ENCODE results near the gene TTLL4.

The TTLL4 gene

DNA sequence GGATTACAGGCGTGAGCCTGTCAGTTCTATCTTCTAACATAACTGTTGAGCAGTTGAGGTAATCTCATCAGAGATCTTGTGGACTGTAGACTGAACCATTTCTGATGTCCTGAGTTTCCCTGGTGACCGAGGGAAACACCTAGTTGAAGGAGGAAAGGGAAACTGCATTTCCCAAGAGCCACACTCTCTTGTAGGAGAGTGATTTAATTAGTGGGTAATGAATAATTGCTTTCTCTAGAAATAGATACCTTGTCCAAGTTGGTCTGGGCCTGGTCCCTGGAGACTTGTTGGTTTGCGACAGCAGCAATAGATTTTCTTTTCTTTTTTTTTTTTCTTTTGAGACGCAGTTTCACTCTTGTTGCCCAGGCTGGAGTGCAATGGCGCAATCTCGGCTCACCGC lies 7.4 kb downstream of the TTLL4 start:
- no peak for DNase-seq

DNA sequence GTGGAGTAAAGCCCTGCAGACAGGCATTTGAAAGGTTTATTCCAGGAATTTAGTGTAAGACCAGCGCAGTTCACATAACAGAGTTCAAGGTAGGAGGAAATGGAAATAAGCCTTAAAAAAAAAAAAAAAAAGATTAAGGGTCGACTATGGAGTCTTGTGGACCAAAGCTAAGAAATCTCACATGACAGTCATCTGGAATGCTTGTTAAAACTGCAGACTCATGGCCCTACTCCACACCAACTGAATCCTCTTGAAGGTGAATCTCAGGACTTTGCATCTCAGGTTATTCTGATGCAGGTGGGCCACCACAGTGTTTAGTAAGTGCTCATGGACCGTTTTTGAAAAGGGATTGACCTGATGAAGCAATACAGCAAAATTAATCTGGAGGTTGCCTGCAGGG lies 8.8 kb downstream of the TTLL4 start:
- no peak for DNase-seq

DNA sequence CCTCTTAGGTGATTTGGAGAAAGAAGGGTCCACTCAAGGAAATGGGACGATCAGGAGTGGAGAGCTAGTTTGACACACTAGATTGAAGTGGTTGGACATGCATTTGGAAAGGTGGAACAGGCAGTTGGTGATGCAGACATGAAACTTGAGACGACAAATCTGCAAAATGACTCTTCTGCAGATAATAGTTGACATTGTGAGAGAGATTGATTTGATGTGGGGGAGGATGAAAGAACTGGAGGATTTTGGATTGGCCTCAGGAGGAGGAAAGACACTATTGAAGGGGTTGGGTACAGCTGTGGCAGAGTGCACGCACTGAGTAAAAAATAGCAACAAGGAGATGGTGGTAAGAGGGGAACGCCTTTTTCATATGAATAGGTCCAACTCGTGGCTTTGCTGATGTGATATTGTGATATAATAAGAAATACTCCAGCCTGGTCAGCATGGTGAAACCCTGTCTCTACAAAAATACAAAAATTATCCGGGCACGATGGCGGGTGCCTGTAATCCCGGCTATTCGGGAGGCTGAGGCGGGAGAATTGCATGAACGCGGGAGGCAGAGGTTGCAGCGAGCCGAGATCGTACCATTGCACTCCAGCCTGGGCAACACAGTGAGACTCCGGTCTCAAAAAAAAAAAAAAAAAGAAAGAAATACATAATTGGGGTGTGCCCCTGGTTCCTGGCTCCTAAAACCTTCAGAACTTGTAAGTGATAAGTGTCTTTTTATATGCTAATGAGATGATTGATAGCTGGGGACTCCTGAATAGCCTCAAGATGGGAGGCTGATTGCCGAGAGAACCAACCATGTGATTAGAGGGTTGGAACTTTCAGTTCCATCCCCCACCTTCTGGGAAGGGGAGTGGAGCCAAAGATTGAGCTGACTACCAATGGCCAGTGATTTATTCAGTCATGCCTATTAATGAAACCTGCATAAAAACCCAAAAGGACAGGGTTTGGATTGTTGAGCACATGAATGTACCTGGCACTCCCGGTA lies 9.7 kb downstream of the TTLL4 start:
- no peak for DNase-seq

DNA sequence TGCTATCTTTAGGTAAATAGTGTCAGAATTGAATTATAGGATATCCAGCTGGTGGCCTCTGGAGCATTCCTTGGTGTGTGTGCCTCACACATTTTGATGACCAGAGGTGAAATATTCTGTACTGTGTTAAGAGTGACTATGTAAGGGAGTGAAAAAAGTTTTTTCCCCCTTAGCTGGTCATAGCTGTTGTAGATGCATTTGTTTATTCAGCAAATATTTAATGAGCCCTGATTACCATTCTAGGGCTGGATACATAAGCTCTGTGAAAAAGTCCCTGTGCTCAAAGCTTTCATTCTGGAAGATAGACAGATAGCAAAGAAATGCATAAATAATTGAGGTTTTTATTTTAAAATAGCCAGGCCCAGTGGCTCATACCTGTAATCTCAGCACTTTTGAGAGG lies 10.9 kb downstream of the TTLL4 start:
- no peak for DNase-seq

DNA sequence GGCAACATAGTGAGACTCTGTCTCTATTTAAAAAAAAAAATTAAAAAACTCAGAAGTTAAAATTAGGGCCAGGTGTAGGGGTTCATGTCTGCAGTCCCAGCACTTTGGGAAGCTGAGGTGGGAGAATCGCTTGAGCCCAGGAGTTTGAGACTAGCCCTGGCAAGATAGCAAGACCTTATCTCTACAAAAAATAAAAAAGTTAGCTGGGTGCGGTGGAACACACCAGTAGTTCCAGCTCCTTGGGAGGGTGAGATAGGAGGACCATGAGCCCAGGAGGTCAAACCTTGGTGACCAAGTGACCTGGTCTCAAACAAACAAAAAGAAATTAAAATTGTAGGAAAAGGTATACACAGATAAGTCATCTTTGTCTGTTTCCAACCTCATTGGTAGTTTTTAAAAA lies 11.3 kb downstream of the TTLL4 start:
- no peak for DNase-seq

DNA sequence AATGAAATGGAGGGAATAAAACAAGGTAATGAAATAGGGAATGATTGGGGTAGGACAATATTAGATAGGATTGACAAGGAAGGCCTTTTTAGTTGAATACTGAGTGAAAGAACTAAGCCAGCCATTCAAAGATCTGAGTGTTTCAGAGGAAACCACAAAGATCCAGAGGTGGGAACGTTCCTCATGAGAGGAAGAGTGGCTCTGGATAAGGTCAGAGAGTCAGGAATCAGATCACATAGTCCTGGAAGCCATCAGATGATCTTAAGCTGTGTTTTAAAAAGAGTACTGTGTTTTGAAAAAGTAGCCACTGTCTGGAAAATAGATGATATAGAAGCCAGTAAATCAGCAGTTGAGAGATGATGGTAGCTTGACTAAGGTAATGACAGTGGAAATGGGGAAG lies 11.8 kb downstream of the TTLL4 start:
- no peak for DNase-seq

DNA sequence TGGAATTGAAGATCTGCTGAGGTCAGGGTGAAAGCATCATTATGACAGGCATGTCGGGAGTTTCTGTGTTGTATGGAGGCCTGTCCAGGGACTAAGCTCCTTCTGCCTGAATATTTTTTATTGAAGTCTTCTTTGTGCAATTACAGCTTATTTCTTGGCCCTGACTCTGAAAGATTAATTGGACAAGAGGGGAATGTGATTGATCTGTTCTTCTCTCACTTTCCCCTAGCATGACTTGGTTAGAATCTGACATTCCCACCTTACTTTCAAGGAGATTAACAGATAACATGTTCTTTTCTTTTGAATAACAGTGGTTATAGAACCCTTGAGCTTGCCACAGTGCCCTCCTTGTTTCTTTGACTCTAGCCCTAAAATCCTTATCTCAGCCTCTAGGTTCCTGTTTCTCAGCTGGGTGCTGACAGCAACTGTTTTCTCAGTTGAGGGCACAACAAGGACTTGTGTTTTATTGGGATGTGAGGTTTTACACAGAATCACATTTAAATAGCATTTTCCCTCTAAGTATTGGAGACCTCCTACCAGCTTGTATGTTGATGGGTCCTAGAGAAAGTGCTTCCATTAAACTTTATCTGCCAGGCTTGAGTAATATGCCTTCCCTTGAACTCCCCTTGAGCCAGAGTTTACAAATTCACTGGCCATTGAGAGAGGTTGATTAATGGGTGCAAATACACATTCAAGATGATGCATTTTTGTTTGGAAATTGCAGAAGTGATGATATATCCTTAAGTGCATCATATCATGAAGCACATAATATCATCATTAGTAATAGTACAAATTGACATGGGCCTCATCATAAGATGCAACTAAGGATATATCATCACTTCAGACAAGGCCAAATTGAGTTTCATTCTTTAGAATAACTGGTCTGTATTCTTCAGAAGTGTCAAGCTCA lies 12.5 kb downstream of the TTLL4 start:
- peak; percentile 7 to 39 for DNase-seq

DNA sequence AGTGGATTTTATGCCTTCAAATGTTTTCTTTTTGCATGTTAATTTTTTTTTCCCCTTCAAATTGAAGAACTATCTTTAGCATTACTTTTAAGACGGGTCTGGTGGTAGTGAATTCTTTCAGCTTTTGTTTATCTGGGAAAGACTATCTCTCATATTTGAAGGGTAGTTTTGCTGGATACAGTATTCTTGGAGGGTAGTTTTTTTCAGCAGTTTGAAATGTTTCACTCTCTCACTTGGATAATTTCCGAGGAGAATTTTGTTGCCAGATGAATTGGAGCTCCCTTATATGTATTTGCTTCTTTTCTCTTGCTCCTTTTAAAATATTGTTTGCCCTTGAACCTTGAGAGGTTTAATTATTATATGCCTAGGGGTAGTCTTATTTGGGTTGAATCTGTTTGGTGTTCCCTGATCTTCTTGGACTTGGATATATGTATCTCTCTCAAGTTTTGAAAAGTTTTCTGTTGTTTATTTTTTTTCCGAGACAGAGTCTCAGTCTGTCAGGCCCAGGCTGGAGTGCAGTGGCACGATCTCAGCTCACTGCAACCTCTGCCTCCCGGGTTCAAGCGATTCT lies 15.5 kb downstream of the TTLL4 start:
- peak in 1 of 2 donors; percentile 0 for DNase-seq

DNA sequence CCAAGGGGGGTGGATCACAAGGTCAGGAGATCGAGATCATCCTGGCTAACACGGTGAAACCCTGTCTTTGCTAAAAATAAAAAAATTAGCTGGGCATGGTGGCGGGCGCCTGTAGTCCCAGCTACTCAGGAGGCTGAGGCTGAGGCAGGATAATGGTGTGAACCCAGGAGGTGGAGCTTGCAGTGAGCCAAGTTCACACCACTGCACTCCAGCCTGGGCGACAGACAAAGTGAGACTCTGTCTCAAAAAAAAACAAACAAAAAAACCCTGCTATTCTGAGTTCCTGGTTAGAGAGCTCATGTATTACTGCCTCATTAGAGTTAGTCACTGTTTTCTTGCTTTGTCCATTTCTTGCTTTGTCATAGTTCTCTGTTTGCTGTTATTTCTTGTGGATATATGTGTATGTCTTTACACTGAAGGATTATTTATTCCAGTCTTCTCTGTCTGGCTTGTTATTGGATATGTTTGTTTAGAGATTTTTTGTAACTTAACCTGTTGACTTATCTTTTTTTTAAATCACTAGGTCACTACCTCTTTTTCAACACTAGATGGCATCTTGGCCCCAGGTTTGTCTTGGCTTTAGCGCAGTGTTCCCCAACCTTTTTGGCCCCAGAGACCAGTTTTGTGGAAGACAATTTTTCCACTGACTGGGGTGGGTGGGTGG lies 17.0 kb downstream of the TTLL4 start:
- DNase-seq = peak; percentile 67 to 74

DNA sequence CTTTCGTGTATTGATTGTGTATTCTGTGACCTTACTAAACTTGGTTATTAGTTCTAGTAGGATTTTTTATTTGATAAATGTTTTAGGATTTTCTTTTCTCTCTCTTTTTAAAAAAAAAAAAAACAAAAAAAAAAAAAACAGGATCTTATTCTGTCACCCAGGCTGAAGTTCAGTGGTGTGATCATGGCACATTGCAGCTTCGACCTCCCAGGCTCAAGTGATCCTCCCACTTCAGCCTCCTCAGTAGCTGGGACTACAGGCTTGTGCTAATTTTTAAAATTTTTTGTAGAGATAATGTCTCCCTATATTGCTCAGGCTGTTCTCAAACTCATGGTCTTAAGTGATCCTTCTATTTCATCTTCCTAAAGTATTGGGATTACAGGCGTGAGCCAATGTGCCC lies 19.0 kb downstream of the TTLL4 start:
- peak; percentile 22 to 74 for DNase-seq

DNA sequence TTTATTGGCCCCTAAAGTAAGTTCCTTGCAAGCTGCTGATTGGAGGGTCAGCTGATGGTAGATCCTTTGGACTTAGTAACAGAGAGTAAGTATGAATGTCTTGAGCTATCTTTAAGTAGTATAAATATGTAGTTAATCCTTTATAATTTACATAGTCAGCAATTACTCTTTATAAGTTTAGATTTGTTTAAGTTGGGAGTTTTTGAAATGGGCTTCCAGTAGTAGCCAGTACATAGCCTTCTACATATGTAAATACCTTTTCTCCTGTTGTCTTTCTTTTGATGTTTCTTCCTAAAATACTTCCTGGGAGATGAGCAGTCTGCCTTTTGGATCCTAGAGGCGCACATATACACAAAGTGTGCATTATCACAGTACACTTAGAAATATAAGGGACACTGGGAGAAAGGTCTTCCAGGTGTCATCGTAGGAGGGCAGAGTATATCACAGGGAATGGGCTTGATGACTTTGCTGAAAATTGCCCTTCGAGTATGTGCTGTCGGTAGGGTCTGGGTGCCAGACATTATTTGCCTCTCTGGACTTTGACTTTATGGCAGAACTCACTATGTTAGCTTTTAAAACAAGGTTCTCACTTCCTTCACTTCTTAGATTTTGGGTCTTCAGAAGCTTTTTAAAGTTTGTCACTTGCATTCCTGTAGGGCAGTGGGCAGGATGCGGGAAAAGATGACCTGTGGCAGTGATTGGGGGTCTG lies 21.6 kb downstream of the TTLL4 start:
- DNase-seq = no peak

DNA sequence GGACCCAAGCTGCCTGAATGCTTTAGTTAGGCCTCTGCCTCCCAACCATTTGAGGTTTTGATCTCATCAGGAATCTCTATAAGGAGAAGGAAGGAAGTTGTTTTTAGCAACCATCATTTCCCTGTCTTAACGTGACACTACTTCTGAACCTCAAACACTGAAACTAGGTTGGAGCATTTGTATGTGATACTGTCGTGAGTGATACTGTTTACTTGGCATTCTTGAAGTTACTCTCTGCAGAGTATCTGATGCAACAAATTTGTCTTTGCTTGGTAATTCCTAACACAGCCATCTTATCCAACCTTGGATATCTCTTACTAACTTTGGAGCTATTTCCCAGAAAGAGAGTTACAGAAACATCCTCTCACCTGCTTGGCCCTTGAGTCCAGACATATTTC lies 22.1 kb downstream of the TTLL4 start:
- DNase-seq = peak; percentile 15 to 35

DNA sequence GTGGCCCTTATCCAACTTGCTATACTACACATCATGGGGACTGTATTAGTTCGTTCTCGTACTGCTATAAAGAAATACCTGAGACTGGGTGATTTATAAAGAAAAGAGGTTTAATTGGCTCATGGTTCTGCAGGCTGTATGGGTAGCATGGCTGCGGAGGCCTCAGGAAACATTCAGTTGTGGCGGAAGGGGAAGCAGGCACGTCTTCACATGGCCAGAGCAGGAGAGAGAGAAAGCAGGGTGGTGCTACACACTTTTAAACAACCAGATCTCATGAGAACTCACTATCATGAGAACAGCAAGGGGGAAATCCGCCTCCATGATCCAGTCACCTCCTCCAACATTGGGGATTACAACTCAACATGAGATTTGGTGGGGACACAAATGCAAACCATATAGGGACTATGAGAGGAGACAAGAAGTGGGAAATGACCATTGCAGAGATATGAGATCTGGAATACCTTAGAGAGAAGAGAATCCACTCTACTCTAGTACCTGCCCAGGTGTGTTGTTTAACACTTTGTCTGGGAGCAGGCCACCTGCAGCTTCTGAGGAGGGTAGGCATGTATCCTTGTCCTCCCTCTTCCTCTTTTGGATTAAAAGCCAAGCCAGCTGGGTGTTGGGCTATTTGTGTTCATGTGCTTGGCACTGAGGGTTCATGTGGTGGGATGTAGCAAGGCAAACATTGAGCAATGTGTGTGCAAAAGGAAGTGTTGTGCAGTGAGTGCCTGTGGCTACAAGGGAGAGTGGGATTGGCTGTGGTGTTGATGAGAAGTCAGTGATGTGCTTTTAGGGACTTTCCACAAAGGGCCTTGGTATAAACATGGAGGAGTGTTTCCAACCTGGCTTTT lies 22.8 kb downstream of the TTLL4 start:
- DNase-seq = peak; percentile 98

DNA sequence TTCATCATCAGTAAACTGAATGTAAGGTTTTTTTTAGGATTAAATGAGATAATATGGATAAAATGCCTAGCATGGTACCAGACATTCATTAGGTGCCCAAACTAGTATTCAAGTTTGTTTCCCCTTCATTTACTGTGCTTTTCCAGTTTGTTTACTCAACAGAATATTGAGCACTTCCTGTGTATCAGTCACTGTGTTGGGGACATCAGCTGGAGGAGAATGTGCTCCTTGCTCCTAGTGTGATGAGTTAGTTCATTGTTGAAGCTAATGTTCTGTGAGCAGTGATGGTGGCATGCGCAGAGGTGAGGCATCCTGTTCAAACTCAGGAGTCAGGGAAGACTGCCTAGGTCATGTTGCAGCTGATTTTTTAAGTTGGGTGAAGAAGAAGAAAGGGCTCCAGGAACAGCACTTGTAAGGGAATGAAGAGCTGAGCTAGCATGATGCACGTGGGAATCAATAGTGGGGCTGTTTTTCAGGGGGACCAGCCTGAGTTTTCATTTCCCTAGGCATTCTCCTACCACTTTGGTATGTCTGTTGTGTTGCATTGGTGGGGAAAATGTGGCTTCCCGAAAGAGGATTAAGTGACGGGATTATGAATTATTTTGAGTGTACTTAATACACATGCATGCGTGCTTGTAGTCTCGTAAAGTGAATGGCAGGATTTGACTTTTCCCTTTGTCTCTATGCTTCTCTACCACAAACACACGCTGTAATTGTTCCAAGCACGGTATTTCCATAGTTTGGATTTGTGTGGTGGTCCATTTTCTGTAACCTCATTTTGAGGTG lies 23.7 kb downstream of the TTLL4 start:
- DNase-seq = peak; percentile 21 to 32

DNA sequence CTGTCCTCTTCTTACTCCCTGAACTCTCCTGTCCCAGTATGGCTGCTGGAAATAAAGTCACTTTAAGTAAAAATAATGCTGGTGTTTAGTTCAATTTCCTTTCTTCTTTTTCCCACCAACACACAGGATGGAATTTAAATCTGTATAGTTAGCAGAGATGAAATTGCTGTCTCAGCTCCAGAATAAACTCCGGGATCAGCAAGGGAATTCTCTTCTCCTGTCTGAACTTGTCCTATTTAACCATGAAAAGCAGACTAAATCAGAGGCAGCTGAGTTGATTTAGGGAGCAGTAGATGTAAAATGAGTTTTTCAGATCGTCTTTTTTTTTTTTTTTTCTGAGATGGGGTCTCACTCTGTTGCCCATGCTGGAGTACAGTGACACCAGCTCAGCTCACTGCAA lies 25.9 kb downstream of the TTLL4 start:
- no peak for DNase-seq

DNA sequence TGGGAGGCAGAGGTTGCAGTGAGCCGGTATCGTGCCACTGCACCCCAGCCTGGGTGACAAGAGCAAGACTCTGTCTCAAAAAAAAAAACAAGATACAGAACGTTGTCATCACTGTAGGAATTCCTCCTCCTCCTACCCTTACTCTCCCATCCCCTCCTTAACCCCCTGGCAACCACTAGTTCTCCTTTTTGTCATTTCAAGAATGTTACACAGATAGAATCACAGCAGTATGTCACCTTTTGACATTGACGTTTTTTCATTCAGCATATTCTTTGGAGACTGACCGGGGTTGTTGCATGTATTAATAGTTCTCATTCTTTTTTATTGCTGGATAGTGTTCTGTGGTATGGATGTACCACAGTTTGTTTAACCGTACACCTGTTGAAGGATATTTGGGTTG lies 32.4 kb downstream of the TTLL4 start:
- DNase-seq = peak; percentile 69 to 70

DNA sequence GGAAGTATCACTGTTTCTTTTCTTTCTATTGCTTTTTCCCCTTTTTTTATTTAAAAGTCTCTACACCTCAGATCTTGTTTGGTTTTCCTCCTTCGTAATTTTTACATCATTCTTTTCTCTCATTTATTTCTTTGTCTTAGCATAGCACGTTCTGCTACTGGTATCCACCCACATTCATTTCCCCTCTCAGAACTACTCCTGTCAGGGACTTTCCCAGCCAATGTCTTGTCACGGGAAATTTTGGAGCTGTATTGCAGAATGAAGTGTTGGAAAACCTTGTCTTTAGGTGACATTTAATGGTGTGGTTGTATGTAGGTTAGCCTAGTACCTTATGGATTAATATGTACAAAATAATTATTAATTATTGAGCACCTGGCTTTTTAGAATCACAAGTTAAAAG lies 34.0 kb downstream of the TTLL4 start:
- peak; percentile 64 to 82 for DNase-seq

DNA sequence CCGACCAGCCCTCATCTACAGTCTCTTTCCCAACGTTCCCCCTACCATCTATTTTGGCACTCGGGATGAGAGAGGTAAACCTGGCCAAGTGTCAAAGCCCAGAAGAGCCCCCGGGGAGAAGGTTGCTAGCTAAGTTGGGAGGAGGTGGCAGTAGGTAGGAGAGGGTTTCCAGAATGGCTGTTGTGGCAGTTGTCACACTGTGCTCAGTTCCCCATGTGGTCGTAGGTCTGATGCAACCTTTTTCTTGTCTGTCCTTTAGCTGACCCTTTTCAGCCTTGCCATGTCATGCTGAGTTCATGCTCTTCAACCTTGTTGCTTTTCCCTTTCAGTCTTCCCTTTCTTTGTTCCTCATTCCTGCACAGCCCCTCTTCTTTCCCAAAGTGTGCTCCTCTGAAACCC lies 34.5 kb downstream of the TTLL4 start:
- peak; percentile 93 to 97 for DNase-seq

DNA sequence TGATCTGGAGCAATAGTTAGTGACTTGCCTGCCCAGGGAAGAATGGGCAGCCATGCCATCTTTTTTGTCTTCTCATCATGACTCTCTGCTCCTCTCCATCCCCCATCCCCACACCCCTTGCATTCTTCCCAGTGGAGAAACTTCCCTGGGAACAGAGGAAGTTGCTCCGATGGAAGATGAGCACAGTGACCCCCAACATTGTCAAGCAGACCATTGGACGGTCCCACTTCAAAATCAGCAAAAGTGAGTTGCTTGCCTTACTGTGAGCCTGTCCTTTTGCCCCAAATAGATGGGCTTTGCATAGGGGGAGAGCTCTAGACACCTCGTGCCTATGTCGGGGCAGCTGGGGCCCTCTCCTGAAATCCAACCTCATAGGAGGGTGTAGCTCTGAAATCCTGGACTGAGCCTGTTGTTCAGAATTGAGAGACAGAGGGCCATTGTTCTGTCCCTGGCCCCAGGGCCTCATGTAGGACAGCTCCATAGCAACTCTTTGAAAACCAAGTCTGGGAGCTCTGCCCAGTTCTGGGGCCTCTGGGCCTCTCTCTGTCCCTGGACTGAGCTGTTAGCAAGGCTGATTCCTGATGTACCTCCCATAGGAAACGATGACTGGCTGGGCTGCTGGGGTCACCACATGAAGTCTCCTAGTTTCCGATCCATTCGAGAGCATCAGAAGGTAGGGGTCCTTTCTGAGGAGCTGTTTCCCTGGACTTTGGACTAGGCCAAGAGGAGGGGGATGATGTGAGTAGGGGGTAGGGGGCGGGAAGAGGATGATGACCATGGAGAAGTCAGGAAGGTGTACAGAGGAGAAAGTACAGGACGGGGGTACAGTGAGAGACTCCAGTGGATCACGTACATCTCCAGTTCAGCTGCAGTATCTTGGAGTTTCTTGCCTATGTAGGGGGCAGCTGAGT lies 35.2 kb downstream of the TTLL4 start:
- no peak for DNase-seq

Data from inflammatory macrophage (primary cell).